GM18502 (cell line): ENCODE measurements around the gene CUTC.

Experiments
- ATAC-seq: cut with Tn5 transposase; IDR thresholded peaks from one replicate; pipeline ENCODE4 v1.9.1; 2021; ENCODE audit warnings: mild to moderate bottlenecking; ENCODE audit not compliant: unreplicated experiment, poor library complexity

Gene CUTC

DNA sequence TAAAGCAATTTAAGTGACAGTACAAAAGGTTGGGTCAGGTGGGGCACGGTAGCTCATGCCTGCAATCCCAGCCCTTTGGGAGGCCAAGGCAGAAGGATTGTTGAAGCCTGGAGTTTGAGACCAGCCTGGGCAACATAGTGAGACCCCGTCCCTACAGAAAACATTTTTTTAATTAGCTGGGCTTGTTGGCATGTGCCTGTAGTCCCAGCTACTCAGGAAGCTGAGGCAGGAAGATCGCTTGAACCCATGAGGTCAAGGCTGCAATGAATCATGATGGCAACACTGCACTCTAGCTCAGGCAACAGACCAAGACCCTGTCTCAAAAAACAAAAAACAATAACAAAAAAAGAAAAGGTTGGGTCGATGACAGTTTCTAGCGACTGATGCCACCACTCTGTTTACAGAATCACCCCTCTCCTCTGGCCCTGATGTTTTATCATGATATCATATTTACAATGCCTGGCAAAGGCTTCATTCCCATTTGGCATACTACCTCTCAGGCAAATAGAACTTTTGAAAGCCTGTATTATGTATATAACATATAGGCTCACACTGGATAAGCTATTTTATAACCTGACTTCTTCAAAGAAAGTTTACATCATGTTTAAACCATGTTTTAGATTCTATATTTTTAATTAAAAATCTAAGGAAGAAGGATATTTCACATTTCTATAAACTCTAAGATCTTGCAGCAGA is 49.8 kb downstream of the CUTC start:
- no peak for ATAC-seq

DNA sequence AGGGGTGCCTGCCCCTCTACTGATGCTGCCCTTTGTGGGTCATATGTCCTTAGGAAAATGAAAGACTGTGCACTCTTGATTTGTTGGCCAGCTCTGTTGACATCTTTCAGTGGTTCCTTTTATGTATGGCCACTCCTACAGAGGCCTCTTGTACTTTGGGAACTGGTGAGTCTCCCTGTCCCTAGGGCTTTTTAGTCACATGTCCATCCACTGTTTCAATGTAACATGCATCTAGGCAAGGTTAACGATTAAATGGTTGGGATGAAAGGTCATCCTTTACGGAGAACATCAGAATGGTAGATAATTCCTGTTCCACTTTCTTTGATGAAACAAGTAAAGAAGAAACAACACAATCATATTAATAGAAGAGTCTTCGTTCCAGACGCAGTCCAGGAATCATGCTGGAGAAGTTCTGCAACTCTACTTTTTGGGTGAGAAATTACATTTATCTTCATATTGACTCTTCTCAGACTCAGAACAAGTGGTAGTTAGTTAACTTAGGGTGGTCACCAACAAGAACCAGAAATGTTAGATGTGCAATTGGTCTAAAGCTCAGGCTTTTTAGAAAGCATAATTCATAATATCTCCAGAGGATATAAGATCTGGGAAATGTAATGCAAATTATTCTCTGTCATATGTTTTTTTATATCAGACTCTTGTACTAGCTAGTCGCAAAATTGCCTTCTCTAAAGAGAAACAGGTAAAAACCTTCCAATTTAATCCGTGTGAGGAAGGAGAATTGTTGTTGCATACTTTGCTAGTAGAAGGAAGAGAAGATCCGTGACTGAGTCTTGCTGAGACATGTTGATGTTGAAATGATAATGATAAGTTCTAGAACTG is 50.6 kb downstream of the CUTC start, which contains the start of gene ABCC2:
Gene ABCC2 (plus strand): TSS at position 194 of the 840 bp plus-strand sequence. CDS start 205 bp downstream, at position 399.
- ATAC-seq, result no peak

- ATAC-seq, result no peak
Measured at GRCh38 chr10:99784016-99784726, 52.1 kb downstream of the CUTC start.

GRCh38 chr10:99784727-99785441 is 52.9 kb downstream of the CUTC start:
- no peak for ATAC-seq

- ATAC-seq, result no peak
Measured at GRCh38 chr10:99785646-99786045, 53.6 kb downstream of the CUTC start.

DNA sequence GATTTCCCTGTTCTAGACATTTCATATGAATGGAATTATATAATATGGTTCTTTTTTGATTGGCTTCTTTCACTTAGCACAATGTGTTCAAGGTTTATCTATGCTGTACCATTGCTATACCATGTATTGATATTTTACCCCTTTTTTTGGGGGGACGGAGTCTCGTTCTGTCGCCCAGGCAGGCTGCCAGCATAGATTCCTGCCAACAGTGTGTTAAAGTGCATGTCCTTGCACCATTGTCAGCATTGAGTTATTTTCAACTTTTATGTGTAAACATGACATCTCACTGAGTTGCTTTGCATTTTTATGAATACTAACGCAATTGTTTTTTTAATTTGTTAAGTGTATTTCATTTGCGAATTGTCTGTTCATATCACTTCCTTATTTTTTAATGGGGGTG is 55.3 kb downstream of the CUTC start:
- no peak for ATAC-seq

- no peak for ATAC-seq
Measured at GRCh38 chr10:99787782-99788445, 55.9 kb downstream of the CUTC start.

GRCh38 chr10:99788598-99789256 is 56.7 kb downstream of the CUTC start:
- ATAC-seq, result no peak

DNA sequence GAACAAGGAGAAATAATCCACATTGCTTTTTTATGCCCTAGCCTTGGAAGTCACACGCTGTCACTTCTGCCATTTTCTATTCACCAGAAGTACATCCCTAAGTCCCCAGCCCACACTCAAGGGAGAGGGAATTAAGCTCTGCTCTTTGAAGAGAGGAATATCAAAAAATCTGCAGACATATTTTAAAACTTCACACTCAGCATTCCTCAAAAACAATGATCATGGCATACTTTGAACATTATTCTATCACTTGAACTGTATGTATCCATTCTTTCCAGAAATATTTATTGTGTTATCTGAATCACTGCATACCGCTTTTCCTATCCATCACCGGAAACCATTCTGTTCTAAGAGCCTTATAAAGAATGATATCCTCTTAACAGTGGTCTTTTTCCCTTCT is 59.8 kb downstream of the CUTC start:
- no peak for ATAC-seq

DNA sequence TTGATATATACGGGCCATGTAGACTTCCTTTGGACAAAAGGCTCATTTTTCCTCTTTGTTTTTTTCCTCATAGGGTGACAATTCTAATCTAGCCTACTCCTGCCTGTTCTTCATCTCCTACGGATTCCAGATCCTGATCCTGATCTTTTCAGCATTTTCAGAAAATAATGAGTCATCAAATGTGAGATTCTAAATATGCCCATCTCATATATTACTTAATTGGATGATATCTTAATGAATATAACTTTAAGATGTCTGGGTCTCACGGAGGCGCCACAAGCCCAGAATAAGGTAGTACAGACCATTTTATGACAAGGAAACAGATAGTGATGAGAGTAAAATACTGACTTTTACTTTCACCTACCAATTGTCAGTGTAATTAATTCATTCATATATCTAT is 61.8 kb downstream of the CUTC start:
- no peak for ATAC-seq

DNA sequence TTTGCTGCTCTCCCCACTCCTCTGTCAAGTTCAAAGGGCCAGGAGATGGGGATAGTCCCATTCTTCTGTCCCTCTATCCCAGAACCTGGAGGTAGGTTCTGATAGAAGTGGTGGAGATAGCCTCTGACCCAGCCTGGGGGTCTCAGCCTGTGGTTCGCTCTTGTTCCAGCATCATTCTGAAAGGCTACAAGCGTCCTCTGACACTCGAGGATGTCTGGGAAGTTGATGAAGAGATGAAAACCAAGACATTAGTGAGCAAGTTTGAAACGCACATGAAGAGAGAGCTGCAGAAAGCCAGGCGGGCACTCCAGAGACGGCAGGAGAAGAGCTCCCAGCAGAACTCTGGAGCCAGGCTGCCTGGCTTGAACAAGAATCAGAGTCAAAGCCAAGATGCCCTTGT is 64.9 kb downstream of the CUTC start:
- ATAC-seq, result no peak

DNA sequence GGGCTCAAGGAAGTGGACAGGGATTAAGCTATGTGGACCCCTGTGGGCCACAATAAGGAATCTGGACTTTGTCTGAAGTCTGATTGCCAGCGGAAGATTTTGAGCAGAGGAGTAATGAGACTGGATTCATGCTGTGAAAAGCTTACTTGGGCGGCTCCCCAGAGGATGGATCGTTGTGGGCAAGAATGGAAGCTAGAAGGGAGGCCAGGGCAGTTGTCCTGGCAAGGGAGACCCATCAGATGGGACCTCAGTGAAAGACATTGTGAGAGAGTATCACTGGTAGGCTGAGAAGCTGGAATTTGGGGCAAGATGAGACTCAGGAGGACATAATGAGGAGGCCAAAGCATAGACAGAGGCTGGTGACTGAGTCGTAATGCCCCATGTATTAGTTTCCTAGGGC is 66.0 kb downstream of the CUTC start:
- no peak for ATAC-seq

- ATAC-seq, result no peak
Measured at GRCh38 chr10:99798920-99799319, 66.9 kb downstream of the CUTC start.

GRCh38 chr10:99799613-99800012 is 67.6 kb downstream of the CUTC start:
- ATAC-seq, result no peak

GRCh38 chr10:99804471-99804870 is 72.4 kb downstream of the CUTC start:
- no peak for ATAC-seq

GRCh38 chr10:99805190-99805589 is 73.2 kb downstream of the CUTC start:
- ATAC-seq, result no peak
